HepG2 (cell line): Measurements from ENCODE around the gene DIAPH3.

Experiments used
- BHLHE40 ChIP-seq: IDR thresholded peaks from 2 replicates; pipeline ENCODE4 v1.6.1; 2011; ENCODE audit warnings: low read length, improper control_type of control experiment
- CHD4 ChIP-seq: fragments of 200-600 bp; sonication (generic); IDR thresholded peaks from 2 replicates; pipeline ENCODE4 v1.7.0; 2017; ENCODE audit warnings: mild to moderate bottlenecking, low read length, borderline replicate concordance
- CTCF ChIP-seq: sonication (generic); formaldehyde crosslinking; IDR thresholded peaks from 2 replicates; pipeline ENCODE4 v1.5.0; 2020; ENCODE audit warnings: mild to moderate bottlenecking, missing genetic modification reagents, moderate library complexity
- PLRG1 ChIP-seq: fragments of 450-650 bp; conservative IDR thresholded peaks from 2 replicates; pipeline ENCODE4 v1.6.1; 2016
- ZBTB44 ChIP-seq: sonication (generic); formaldehyde crosslinking; IDR thresholded peaks from 2 replicates; pipeline ENCODE4 v1.4.0; 2020; ENCODE audit warnings: missing genetic modification reagents
- ZNF180 ChIP-seq: sonication (generic); formaldehyde crosslinking; IDR thresholded peaks from 2 replicates; pipeline ENCODE4 v1.4.0; 2020; ENCODE audit warnings: low read depth, missing genetic modification reagents, borderline replicate concordance

- TF ChIP-seq PLRG1 (no peak), CTCF (CRISPR knock-in tag) (no peak), CHD4 (no peak), ZBTB44 (no peak), ZNF180 (CRISPR knock-in tag) (no peak), BHLHE40 (no peak)
Observed at GRCh38 chr13:60013166-60013565, 150.6 kb downstream of the DIAPH3 start.
